Adrenal gland (tissue), 5 donors: ENCODE results near the gene GTF2B.

Source experiments
- CTCF ChIP-seq, 6 experiments: fragments of 450-650 bp in 4 of 6; fragments of 200-600 bp in 2 of 6; sonication (generic) in 1 of 6; IDR thresholded peaks; 1 replicate in 5 of 6; 2 replicates in 1 of 6; pipeline versions ENCODE4 v1.5.1 to v1.8.0; 2016 to 2021; ENCODE audit warnings: antibody characterized with exemption in 6 of 6, mild to moderate bottlenecking in 2 of 6, moderate library complexity in 1 of 6
- POLR2A ChIP-seq, 2 donors: fragments of 450-650 bp; IDR thresholded peaks; one replicate each; pipeline ENCODE4 v1.6.1; 2017; ENCODE audit warnings: antibody characterized with exemption in 2 of 2, mild to moderate bottlenecking in 2 of 2, moderate library complexity in 1 of 2
- donor health status: DM: no; HTN: no; CAD: no.

- TF ChIP-seq CTCF (IDR thresholded peaks at IDR 0.05) (no peak), POLR2A (IDR thresholded peaks at IDR 0.05) (no peak)
Measured at GRCh38 chr1:88813471-88813870, 77.9 kb downstream of the GTF2B start.
